HuH-7 (cell line): Measurements from ENCODE around the gene FNDC3B.
A peak's percentile ranks its signal among the peaks of the same experiment; 100 is the strongest.
"Not testable (repeated sequence)": the region's sequence is repeated elsewhere in the genome, so short reads cannot be mapped to it uniquely, and the experiment has no call there.

Source experiments
- DNase-seq: peaks from one replicate; pipeline ENCODE4 v3.0.0; 2011; ENCODE audit warnings: low spot score

FNDC3B gene

DNA sequence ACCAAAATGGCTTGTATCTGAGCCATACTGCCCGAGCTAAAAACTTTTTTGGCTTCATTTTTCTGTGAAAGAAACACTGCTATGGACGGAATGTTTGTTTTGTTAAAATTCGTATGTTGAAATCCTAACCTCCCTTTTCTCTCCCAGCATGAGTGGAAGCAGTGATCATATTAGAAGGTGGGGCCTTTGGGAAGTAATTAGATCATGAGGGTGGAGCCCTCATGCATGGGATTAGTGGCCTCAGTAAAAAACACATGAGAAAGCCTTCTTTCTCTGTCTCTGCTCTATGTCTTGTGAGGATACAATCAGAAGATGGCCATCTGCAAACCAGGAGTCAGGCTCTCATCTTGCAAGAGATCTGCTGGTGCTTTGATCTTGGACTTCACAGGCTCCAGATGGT, 7.4 kb upstream of the FNDC3B start:
- DNase-seq, result no peak

DNA sequence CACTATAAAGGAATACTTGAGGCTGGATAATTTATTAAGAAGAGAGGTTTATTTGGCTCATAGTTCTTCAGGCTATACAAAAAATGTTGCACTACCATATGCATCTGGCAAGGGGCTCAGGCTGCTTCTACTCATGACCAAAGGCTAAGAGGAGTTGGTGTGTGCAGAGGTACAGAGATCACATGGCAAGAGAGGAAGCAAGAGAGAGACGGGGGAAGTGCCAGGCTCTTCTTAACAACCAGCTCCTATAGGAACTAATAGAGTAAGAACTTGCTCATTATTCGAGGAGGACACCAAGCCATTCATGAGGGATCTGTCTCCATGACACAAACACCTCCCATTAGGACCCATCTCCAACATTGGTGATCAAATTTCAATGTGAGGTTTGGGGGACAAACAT, 6.0 kb upstream of the FNDC3B start:
- no peak for DNase-seq

DNA sequence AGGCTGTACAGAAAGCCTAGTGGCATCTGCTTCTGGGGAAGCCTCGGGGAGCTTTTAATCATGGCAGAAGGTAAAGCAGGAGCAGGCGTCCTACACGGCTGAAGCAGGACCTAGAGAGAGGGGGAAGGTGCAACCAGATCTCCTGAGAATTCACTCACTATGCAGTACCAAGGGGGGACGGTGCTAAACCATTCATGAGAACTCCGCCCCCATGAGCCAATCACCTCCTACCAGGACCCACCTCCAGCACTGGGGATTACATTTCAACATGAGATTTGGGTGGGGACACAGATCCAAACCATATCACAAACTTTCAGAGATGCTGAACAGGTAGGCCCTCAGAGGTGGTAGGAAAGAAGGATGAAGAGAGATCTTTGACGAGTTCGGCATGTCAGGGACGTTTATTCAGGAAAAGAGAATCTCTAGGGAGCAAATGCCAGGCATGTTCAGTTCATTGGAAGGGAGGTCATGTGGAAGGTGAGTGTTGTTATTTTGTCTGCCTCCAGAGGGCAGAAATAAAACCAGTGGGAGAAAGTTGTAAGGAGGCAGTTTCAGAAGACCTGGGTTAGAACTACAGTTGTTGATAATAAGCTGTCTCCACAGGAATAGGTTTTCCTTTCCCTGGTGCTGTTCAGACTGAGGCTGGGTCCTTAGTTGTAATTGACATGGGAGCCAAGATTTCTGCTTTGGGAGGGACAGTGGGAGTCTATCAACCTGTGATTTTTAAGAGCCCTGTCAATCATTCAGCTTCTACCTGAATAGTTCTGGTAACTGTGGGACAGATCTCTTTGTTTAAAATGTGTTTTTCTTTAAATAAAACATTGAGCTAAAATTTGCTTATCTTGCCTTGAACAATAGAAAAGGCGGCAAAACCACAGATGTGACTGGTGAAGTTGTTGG, 4.3 kb upstream of the FNDC3B start:
- peak; percentile 83 for DNase-seq

DNA sequence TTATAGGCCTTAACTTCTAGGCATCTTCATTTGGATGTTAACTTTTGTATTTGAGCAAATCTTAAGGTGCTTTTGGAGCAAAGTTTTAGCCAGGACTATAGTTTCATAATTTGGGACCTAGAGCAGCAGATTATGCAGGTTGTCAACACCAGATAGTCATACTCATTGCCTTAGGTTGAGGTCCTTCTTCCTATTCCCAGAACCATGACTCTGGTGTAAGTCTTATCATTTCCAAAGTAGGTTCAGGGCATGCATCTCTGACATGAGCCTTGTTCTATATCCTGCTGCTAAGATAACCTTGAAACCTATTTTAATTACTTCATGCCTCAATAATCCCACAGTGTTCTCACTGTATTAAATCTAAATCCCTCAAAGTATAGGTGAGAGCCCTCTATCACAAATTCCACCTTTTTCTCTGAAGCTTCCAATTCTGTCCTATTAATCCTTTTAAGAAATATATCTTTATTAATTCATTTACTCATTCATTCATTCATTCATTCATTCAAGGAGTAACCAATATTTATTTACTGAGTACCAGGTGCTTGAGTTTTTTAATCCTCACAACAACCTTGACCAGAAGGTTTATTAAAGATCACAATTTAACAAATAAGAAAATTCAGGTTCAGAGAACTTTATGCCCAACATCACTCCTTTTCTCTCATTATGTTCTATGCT, 2.7 kb upstream of the FNDC3B start:
- no peak for DNase-seq

DNA sequence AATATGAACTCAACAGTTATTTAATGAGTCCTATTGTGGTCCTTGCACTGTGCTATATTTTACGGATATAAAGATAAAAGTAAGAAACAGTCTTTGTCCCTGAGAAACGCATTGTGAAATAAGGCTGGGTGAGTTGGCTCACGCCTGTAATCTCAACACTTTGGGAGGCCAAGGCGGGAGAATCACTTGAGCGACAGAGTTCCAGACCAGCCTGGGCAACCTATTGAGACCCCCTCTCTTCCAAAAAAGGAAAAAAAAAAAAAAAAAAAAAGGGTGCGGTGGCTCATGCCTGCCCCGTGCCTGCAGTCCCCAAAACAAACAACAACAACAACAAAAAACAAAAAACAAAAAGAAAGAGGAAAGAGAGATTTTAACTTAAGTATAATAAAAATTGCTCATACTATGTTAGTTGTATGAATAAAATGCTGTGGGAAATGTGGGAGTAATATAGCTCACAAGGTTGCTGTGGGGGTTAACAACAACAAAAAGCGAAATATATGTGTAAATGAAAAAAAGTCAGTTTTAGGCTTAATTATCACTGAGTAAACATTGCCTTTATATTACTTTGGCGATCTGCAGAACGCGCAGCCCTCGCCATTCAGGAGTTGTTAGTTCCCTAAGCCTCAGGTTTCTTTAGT, 461 bp upstream of the FNDC3B start:
- DNase-seq, result no peak

DNA sequence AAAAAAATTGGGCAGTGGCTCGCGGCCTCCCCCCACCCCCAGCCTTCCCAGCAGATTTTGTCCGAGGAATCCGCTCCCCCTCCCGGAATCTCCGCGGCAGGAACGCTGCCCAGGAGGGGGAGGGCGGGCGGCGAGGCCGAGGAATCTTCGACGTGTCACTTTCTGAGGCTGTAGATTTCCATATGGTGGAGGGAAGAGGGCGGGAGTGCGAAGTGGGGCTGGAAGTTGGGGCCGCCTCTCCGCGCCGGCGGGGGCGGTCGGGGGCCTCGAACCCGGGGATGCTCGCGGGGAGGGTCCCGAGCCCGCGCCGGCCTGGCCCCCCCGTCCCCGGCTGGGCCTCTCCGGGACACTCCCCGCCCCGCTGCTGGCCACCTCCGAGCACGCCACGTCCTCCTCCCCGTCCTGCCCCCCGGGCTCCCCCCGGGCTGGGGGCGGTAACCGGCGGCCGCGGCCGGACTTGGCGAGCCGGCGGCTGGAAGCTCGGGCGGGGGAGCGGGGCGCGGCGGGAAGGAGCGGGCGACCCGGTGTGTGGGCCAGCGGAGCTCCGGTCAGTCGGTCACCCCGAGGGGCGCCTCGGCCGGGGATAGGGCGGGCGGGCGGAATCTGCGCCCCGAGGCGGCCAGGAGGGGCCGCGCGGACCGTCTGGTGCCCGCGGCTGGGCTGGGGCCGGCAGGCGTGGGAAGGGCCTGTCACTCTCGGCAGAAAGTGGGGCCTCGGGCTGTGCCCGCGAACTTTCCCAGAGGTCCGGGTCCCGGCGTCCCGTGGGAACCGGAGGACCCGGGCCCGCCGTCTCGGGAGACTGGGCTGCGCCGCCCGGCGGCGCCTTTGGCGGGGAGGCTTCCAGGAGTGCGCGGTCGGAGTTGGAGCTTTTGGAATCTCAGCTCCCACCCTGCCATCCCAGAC, 951 bp downstream of the FNDC3B start:
- peak; percentile 76 for DNase-seq

DNA sequence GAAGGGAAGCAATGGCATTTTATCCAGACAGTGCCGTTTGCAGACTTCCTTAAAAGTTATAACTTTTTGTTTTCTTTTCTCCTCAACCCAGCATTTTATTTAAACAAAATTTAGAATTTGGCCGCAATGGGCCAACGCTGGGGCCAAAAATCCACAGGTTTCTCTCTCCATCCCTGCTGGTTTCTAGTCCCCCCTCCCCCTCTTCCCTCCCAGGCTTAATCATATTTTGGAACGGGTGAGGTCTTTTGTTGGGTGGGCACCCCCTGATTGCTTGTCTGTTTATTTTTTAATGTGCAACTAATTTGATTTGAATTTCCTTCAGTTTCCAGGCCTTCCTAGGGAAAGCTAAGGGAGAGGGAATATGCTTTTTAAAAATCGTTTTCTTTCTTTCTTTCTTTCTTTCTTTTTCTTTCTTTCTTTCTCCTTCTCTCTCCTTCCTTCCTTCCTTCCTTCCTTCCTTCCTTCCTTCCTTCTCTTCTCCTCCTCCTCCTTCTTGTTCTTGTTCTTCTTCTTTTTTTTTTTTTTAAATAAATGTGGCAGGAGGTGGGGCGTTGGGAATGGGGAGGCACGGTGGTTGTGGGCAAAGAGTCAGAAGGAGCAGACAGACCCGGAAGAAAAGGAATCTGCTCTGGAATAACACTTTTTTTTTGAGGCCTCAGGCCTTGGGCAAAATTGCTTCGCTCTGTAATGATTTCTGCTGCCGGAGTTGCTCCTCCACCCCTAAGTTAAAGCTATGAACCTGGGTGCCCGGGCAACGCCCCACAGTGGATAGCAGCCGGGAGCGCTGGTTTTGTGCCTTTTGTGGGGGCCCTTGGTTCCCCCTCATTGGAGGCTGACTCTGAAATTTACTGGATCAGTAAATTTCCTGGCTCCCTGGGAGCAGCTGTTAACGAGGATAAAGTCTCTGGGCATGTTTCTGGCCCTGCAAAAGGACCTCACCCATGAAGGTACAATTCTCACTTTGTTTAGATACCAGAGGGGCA, 1.9 kb downstream of the FNDC3B start:
- DNase-seq, result peak; percentile 32

DNA sequence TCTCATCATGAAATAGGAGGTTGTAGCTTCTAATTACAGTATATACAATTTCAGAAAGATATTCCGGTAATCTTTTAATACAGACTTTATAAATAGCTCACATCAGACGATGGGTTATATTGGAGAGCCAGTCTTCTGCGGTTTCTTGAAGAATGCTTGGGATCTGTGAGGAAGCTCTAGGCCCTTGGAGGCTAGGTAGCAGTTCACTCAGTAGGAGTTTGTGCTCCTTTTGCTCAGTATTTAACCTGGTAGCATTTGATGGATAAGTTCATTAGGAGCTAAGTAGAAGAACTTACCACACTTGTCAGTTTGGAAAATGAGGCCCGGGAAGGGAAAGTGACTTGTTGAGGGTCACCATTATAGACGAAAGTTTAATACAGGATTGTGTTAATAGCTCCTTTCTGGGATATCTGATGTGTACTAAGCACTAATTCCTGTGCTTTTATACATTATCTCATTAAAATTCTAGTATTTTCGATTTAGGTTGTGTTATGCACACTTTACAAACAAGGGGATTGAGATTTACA, 2.8 kb downstream of the FNDC3B start:
- DNase-seq, result no peak

DNA sequence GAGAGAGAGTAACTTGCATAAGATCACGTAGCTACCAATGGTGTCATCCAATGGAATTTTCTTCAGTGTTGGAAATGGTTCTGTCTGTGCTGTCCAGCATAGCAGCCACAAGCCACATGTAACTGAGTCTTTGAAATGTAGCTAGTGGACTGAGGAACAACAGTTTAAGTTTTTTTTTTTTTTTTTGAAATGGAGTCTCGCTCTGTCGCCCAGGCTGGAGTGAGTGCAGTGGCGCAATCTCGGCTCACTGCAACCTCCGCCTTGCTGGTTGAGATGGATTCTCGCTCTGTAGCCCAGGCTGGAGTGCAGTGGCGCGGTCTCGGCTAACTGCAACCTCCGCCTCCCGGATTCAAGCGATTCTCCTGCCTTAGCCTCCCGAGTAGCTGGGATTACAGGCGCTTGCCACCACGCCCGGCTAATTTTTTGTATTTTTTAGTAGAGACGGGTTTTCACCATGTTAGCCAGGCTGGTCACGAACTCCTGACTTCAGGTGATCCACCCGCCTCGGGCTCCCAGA, 3.3 kb downstream of the FNDC3B start:
- DNase-seq, result not testable (repeated sequence)

DNA sequence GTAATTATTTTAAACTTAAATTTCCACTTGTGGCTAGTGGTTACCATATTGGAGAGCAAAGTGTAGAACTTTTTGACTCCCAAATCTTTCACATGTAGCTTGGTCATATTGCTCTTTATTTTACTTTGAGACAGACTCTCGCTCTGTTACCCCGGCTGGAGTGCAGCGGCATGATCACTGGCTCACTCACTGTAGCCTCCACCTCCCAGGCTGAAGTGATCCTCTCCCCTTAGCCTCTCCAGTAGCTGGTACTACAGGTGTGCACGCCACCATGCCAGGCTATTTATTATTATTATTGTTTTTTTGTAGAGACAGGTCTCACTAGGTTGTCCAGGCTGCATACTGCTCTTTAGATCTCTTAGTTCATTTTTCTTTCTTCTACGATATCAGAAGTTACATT, 3.9 kb downstream of the FNDC3B start:
- no peak for DNase-seq

DNA sequence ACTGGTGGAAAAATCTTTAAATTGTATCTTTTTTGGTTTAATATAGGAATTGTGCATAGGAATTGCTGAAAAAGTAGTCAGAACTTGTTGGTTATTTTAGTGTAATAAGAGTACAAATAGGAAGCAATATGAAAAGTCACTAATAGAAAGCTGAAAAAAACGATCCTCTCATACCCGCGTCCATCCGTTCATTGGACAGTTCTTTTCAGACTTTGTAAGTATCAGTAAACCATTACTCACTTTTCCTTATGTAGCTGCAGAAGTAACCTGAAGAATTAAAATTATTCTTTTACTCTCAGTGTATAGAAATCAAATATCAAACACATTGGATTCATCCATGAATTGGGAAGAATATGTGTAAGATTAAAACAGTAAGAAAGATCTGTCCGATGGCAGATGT, 4.4 kb downstream of the FNDC3B start:
- no peak for DNase-seq

DNA sequence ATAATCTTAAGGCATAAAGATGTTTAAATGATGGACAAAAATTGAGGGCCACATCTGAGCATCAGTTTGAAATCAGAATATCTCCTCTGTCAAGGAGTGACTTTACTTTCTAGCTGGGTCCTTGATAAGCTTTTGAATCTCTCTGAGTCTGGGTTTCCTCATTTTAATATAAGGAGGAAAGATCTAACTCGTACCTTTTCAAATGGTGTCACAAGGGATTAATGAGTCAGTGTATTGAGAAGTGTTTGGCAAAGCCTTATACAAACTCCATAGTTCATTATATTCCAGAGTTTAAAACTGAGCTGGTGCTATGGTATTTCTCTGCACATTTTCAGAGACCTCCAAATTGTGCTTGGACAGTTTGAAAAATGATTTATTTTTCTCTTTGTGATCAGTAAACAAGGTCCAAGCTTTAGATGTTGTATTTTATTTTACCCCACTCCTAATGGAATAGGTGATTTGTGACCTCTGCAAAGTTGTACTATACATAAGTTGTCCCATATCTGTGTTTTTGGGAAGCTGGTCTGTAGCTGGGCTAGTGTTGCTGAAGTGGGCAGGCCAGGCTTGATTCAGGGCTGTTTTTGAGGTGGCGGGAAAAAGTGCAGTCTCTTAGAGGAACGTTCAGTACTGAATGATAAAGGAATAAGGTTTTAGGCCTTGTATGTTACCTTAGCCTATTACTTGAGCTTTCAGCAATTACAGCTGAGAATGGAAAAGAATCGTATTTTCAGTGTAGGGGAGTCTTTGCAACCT, 5.6 kb downstream of the FNDC3B start:
- no peak for DNase-seq

DNA sequence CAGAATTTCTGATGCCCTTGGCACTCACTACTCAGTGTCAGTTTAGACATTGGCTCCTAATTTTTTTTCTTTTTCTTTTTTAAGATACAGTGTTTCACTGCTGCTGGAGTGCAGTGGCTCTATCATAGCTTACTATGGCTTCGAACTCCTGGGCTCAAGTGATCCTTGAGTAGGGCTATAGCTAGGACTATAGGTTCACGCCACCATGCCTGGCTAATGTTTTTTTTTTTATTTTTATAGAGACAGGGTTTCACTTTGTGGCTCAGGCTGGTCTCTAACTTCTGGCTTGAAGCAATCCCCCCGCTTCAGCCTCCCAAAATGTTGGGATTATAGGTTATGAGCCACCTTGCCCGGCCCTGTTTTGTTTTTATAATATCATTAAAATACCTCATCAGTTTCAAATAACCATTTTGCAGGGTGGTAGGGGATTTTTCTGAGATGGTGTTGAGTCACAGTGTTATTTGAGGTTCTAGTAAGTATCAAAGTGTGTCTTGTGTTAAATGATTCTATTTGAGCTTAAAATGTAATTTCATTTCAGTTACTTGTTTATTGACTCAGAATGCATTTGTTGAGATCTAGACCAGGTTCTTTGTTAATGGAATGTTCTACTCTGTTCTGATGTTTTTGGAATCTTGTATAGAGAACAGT, 7.0 kb downstream of the FNDC3B start:
- no peak for DNase-seq

DNA sequence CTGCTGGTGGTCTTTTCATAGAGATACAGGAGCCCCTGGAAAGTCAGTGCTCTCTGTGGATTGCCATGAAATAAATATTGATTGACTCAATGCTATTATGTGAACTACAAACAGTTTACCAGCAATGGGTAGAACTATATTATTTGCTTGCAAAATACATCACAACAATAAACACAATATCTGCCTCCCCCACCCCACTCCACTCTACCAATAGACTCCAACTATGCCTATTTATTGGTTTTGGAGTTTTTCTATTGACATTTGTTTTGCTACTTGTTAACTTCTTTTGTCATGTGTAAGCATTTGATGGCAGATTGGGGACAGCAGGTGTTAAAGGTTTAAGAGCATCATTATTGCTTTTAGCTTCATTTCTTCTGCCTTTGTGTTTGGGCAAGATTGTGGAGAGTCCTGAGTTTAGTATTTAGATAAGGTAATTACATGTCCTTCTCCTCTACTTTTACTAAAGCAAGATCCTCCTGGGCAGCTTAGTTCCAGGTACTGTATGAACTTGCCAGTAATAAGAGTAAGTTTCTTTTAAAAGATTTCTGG, 8.3 kb downstream of the FNDC3B start:
- DNase-seq, result no peak

DNA sequence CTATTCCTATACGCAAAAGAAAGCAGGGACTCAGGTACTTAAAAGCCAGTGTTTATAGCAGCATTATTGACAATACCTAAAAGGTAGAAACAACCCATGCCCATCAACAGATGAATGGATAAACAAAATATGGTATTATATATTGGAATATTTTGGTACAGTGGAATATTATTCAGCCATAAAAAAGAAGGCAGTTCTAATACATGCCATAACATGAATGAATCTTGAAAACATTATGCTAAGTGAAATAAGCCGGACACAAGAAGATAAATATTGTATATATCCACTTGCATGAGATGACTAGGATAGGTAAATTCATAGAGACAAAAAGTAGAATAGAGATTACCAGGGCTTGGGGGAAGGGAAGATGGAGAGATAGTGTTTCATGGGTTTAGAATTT, 9.2 kb downstream of the FNDC3B start:
- DNase-seq, result no peak

DNA sequence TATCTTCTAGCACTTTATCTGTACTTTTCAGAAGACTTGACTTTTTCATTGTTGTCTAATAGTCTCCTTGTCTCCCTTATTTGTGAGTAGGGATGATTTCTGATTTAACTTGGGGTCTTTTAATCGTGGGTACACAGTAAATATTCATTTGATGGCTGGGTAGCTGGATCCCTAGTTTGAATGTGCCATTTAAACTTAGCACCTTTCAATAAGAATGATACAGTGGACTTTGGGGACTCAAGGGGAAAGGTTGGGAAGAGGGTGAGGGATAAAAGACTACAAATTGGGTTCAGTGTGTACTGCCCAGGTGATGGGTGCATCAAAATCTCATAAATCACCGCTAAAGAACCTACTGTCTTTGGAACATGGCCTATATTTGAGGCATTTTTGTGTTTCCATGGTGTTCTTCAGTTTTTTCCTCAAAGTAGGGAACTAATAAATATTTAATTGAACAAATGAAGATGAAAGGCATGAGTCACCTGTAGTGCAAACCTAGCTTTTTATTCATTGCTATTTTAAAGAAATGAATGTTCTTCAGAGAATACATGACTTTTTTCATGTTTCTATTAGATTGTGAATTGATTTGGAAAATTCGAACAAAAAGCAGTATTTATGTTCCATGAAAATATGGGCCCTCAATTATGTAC, 12.1 kb downstream of the FNDC3B start:
- no peak for DNase-seq

DNA sequence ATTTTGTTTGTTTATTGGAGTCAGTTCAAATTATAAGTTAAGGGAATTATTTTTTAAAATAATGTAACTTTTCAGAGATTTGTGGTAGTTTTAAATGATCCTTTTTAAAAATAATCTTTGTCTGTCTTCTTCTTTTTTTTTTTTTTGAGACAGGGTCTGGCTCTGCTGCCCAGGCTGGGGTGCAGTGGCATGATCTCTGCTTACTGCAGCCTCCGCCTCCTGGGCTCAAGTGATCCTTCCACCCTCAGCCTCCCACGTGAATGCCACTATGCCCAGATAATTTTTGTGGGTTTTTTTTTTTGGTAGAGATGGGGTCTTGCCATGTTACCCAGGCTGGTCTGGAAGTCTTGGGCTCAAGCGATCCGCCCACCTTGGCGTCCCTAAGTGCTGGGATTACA, 12.6 kb downstream of the FNDC3B start:
- no peak for DNase-seq

DNA sequence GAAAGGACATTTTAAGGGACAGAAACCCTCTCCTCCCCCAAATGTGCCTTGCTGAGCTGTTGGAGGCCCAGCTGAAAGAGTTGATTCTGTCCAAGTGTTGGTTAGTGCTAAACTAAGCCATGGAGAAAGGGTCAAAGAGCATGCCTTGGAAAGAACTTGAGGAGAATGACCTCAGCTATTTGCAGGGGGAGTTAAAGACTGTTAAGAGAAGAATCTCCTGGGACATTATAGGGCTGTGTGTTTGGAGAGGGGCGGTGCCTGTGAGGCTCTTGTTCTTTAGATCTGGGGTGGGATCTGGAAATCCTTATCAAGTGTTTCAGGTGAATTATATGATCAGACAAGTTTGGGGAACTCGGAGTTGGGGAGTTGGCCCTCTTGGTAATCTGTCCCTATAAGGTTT, 13.0 kb downstream of the FNDC3B start:
- DNase-seq, result no peak
